T-helper 17 cell (primary cell): Measurements from ENCODE around the gene CSF1. TPM values are rescaled to one million over a fixed set of nuclear protein-coding genes. Genes with fewer than 3 reads are reported as not detected.

Experiments used
- ATAC-seq: fragments of 150-1000 bp; cut with Tn5 transposase; 2 replicates; pipeline ENCODE4 v1.10.0; 2021; ENCODE audit warnings: mild to moderate bottlenecking, moderate library complexity
- DNase-seq, 3 donors: peaks; one replicate each; pipeline versions ENCODE4 v3.0.0 to v3.0.0-alpha.2; 2020 to 2021
- H3K9me3 ChIP-seq: one replicate; pipeline ENCODE4 v1.7.0; 2013; ENCODE audit warnings: low read length, mild to moderate bottlenecking; ENCODE audit not compliant: control insufficient read depth, poor library complexity, severe bottlenecking
- H3K27ac Mint-ChIP-seq: one replicate; pipeline ENCODE4 v1.8.0; 2022; ENCODE audit warnings: mild to moderate bottlenecking, moderate library complexity, mixed read lengths
- H3K27me3 Mint-ChIP-seq: one replicate; pipeline ENCODE4 v1.8.0; 2022; ENCODE audit warnings: mixed read lengths
- H3K36me3 Mint-ChIP-seq: one replicate; pipeline ENCODE4 v1.8.0; 2022; ENCODE audit warnings: low read depth, mixed read lengths
- H3K4me1 Mint-ChIP-seq: one replicate; pipeline ENCODE4 v1.8.0; 2022; ENCODE audit warnings: mild to moderate bottlenecking, mixed read lengths
- H3K4me3 Mint-ChIP-seq: one replicate; pipeline ENCODE4 v1.8.0; 2022; ENCODE audit warnings: mild to moderate bottlenecking, moderate library complexity, mixed read lengths
- total RNA-seq, 4 donors: library from RNA in 2 of 4; stranded (reverse) in 2 of 4; gene quantifications; one replicate each; pipeline ENCODE4 v1.2.3 and lab custom pipeline; 2022 to 2026

CSF1 gene
- total RNA-seq, 2 donors from 2014 or later: 15.4 to 20.3 TPM

DNA sequence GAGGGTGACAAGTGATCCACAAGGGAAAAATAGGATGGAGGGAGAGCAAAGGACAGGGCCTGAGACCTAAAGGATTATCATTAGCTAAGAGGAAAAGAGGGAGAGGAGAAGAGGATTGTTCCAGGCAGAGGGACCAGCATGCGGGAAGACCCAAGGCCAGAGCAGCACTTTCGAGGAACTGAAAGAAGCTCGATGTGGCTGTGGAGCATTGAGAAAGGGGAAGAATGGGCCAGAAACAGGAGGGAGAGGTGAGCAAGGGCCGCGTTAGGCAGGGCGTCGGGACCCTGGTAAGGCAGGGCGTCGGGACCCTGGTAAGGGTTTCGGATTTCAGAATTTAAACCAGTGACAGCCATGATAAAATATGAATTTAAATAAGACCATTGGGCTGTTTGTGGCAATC, 22.8 kb upstream of the CSF1 start:
- DNase-seq (no peak), ATAC-seq (no peak)
- H3K4me3 Mint-ChIP-seq: no peak overlapping the region
- H3K4me1 Mint-ChIP-seq: peaks cover 28% of the 10 kb centered on the region
- no peak overlapping the region for H3K27ac Mint-ChIP-seq
- peaks cover 17% of the 10 kb centered on the region for H3K27me3 Mint-ChIP-seq
- H3K9me3 ChIP-seq: no peaks in the 10 kb centered on the region
- peaks cover 2% of the 10 kb centered on the region for H3K36me3 Mint-ChIP-seq

DNA sequence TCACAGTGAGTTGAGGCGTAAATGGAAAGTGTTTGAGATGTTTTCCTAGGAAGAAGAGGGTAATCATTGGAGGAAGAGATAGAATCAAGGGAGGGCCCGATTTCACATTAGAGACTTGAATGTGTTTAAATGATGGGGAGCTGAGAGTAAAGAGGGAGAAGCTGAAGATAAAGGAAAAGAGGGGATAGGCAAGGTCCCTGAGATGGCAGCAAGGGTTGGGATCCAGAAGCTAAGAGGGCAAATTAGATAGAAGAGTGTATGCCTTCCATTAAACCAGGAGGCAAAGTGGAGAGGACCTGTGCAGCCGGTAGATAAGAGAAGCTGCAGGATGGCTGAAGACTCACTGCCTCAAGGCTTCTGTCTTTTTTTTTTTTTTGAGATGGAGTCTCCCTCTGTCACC, 21.6 kb upstream of the CSF1 start:
- Mint-ChIP-seq H3K4me3 (no peak overlapping the region), H3K36me3 (peaks cover 2% of the 10 kb centered on the region), H3K27ac (no peak overlapping the region), H3K27me3 (peaks cover 17% of the 10 kb centered on the region), H3K4me1 (peaks cover 22% of the 10 kb centered on the region)
- H3K9me3 ChIP-seq: no peaks in the 10 kb centered on the region
- ATAC-seq: no peak
- no peak for DNase-seq

DNA sequence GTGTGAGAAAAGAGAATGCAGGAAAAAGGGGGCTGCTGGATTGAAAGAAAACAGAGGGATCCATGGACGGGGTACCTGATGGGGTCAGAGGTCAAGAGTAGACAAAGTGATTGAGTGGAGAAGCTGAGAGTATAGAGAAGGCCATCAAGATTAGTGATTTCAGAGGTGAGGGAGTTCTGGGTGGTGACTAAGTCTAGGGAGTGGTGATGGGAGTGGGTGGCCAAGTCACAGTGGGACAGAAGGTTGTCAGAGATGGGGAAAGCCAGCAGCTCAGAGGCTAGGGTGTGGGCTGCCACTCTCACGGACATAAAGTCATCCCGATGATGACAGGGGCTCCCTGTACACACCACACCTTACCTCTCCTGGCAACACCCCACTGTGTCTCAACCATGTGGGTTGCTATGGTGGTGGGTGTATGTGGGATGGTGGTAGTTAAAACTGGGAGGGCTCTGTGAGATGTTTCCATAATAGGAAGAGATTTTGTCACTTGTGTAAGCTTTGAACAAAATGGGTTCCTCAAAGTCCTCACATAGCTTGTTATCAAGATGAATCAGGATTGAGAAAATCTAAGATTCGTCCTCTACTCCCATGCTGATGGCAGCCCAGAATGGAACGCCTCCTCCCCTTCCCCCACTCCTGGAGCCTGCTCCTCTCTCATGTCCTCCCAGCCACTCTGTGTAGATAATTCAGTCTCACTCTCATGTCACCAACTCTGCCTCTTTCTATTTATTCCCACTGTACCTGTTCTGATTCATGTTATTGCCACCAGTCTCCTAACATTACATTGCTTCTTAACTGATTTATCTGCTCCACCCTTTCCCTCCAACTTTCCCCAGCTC, 20.3 kb upstream of the CSF1 start:
- DNase-seq (no peak), ATAC-seq (no peak)
- H3K9me3 ChIP-seq: no peaks in the 10 kb centered on the region
- peaks cover 22% of the 10 kb centered on the region for H3K4me1 Mint-ChIP-seq
- peak overlapping the region; percentile 39 for H3K4me3 Mint-ChIP-seq
- H3K27me3 Mint-ChIP-seq: peaks cover 13% of the 10 kb centered on the region
- peaks cover 2% of the 10 kb centered on the region for H3K36me3 Mint-ChIP-seq
- no peak overlapping the region for H3K27ac Mint-ChIP-seq

DNA sequence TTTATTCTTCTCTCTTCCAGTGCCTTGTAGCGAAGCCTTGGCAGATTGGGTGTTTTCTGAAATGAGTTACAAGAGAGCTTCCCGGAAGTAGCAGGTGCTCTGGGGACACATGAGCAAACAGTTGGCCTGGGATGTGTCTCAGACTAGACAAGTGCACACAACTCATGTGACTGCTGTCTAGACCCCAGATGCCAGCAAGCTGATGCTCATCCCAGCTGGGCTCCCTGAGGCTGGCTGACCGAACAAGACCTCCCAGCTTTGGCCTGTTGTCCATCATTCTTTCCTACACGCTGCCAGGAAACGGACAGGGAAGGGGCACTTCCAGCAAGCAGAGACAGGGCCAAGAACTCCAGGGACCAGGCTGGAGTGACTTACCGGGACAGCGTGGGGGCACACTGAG, 18.7 kb upstream of the CSF1 start:
- H3K4me1 Mint-ChIP-seq: peaks cover 20% of the 10 kb centered on the region
- H3K27ac Mint-ChIP-seq: no peak overlapping the region
- peaks cover 8% of the 10 kb centered on the region for H3K27me3 Mint-ChIP-seq
- ATAC-seq: no peak
- H3K9me3 ChIP-seq: no peaks in the 10 kb centered on the region
- no peak overlapping the region for H3K4me3 Mint-ChIP-seq
- H3K36me3 Mint-ChIP-seq: peaks cover 2% of the 10 kb centered on the region
- no peak for DNase-seq

DNA sequence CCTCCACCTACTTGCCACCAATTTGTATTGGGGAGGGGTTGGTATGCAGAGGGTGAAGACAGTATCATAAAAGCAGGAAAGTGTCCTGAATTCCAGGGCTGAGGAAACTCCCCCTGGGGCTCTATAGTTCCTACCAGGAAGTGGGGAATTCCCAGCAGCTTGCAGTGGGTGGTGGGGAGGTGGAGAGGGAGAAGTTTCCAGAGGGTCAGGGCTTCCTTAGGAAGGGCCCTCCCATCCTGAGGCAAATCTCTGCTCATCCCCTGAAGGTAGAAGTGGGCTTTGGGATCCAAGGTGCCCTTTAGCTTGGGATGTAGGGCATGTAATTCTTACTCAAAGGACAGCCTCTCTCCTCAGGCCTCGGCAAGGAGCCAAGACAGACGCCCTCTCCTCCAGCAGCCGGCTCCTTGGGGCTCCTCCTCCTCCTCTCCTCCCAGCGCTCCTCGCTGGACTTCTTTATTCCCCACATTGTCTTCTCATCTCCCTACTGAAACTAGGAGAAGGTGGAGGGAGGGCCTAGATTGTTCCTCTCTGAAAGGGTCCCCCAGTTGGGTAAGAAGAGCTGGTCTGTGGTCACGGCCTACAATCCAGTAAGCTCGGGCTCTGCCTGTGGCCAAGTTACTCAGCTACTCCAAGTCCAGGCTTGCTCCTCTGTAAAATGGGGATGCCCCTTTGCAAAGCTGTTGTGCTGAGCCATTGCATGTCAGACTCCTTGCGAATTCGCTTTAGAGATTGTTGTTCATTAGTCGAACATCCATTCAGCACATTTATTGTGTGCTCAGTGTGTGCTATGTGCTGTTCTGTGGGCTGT, 17.9 kb upstream of the CSF1 start:
- Mint-ChIP-seq H3K4me3 (no peak overlapping the region), H3K36me3 (peaks cover 2% of the 10 kb centered on the region), H3K4me1 (peaks cover 20% of the 10 kb centered on the region), H3K27ac (no peak overlapping the region), H3K27me3 (peaks cover 8% of the 10 kb centered on the region)
- ATAC-seq (no peak), DNase-seq (no peak)
- no peaks in the 10 kb centered on the region for H3K9me3 ChIP-seq

DNA sequence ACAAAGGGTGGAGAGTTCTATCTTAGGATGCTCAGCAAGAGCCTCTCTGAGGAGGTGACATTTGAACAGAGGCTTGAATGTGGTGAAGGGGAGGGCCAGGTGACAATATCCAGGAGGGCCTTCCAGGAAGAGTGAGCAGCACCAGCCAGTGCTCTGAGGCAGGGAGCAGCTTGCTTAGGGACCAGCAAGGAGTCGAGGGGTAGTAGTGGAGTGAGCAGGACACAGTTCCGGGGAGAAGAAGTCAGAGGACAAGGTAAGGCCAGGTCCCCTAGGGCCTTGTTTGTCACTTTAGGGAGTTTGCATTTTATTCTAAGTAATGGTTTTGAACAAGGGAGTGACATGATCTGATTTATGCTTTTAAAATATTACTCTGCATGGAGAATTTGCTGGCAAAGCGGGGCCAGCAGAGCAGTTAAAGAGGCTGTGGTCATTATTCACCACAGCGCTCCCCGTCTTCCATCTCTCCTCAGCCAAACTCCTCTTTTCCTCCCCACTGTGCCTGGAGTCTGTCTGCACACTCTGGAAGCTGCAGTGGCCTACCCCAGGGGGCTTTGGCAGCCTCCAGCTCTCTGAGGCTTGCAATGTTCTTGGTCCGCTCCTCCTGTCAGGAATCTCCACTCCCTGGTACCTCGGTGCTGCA, 17.0 kb upstream of the CSF1 start:
- H3K4me3 Mint-ChIP-seq: no peak overlapping the region
- H3K27ac Mint-ChIP-seq: no peak overlapping the region
- ATAC-seq (no peak), DNase-seq (no peak)
- no peaks in the 10 kb centered on the region for H3K9me3 ChIP-seq
- H3K4me1 Mint-ChIP-seq: peaks cover 18% of the 10 kb centered on the region
- H3K27me3 Mint-ChIP-seq: peaks cover 8% of the 10 kb centered on the region
- H3K36me3 Mint-ChIP-seq: peaks cover 2% of the 10 kb centered on the region

DNA sequence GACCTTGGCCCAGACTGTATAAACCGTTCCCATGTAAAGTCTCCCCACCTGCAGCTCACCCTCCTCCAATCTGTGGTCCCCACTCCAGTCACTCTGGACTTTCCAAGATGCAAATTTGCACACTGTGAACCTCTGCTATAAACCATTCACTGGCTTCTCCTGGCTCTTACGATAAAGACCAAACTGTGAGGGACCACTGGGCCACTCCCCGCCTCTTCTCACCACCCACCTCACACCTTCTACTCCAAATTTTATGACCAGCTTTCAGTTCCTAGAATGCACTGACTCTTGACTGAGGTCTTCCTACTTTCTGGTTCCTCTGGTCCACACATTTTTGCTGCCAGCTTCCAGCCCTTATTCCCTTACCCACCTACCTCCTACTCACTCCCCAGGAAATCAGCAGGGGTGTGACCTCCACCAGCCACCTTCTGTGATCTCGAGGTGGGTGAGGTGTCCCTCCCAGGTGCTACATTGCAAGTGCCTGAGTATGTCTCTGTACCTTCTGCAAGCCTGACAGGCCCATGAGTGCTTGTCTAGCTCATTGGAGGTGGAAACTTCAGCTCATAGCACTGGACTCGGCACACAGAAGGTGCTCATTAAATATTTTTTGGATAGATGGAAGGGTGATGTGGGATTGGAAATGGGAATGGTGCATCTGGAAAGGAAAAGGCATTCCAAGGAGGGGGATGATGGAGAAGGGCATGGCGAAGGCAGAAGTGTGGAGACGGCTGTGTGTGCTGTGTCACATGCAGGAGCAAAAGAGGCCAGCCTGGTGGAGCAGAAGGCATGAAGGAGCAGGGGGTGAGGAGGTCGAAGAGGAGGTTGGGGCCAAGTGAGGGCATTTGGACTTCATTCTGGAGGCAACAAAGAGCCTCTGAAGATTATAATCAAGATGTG, 15.6 kb upstream of the CSF1 start:
- DNase-seq: no peak
- no peaks in the 10 kb centered on the region for H3K9me3 ChIP-seq
- Mint-ChIP-seq H3K36me3 (peaks cover 2% of the 10 kb centered on the region), H3K4me1 (peaks cover 12% of the 10 kb centered on the region), H3K27ac (no peak overlapping the region), H3K27me3 (peaks cover 8% of the 10 kb centered on the region), H3K4me3 (no peak overlapping the region)
- no peak for ATAC-seq

DNA sequence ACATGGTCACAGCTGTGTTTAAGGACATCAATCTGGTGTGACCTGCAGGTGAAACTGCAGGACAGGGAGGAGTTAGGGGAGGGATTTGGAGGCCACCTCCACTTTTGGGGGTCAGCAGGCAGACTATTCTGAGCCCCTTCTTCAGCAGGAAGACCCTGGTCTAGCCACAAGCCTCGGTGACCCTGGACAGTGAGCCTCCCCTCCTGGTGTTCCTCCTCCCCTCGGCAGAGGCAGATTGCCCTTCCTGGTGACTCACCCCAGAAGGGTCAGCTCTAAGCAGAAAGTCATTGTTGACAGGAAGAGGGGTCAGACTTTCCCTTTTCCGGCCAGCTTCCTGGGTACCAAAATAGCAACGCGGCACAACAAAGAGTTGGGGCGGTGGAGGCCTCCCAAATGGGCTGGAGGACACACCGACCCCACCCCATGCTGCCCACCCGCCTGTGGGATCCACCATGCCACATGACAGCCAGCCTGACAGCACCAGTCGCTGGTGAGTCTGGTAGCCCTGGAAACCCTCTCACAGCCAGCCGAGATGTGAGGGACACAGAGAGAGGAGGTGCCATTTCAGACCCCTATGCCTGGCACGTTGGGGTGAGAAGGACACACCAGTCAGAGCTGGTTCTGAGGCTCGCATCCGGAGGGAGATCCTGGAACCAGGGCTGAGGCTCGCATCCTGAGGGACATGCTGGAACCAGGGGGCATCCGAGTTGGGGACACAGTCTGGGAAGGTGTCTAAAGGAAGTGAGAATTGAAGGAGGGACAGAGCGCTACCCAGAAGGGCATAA, 14.7 kb upstream of the CSF1 start:
- DNase-seq: no peak
- peaks cover 4% of the 10 kb centered on the region for H3K27me3 Mint-ChIP-seq
- no peaks in the 10 kb centered on the region for H3K9me3 ChIP-seq
- H3K27ac Mint-ChIP-seq: no peak overlapping the region
- no peak overlapping the region for H3K4me3 Mint-ChIP-seq
- H3K36me3 Mint-ChIP-seq: peaks cover 2% of the 10 kb centered on the region
- H3K4me1 Mint-ChIP-seq: peaks cover 5% of the 10 kb centered on the region
- peak; percentile 41 for ATAC-seq

DNA sequence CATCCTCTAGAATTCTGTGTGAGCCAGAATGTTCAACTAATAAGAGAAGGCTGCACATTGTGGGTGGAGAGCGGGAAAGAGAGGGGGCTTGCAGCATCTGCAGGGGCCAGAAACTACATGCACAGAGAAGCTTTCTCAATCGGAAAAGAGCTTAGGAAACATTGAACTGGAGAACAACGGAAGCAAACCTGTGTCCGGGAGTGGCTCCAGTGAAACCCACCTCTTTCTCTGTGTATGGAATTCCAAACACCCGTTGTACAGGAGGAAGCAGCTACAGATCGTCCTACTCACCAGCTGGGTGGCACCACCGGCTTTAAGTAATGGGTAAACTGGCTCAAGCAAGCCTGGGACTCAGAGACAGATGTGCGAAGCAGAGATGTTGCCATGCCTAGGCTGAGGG, 14.0 kb upstream of the CSF1 start:
- no peak overlapping the region for H3K4me3 Mint-ChIP-seq
- ATAC-seq (no peak), DNase-seq (no peak)
- H3K27ac Mint-ChIP-seq: peak overlapping the region; percentile 41
- no peaks in the 10 kb centered on the region for H3K36me3 Mint-ChIP-seq
- H3K9me3 ChIP-seq: no peaks in the 10 kb centered on the region
- no peaks in the 10 kb centered on the region for H3K27me3 Mint-ChIP-seq
- peaks cover 4% of the 10 kb centered on the region for H3K4me1 Mint-ChIP-seq

DNA sequence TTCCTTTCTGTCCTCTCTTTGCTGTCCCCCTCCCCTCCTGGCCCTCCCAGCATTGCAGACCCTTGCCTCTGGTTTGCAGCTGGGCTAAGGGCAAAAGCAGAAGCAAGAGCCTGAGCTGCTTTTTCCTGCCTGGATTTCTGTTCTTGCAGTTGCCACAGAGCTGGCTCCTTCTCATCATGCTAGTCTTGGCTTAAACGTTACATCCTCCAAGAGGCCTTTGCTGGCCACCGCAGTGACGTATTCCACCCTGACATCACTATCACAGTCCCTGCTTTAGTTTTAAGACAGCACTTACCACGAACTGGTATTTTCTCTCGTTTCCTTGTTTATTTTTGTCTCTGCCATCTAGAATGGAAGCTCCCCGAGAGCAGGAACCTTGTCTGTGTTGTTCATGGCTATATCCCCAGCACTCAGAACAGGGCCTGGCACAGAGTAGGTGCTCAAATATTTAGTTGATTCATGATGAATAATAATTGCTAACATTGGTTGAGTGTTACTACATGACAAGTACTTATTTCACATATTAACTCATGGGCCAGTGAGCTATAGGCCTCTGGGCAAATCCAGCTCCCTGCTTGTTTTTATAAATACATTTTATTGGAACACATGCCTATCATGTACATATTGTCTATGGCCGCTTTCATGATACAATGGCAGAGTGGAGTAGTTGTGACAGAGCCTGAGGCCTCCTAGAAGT, 13.2 kb upstream of the CSF1 start:
- Mint-ChIP-seq H3K4me1 (peaks cover 5% of the 10 kb centered on the region), H3K36me3 (no peaks in the 10 kb centered on the region), H3K27ac (no peak overlapping the region), H3K27me3 (no peaks in the 10 kb centered on the region), H3K4me3 (no peak overlapping the region)
- H3K9me3 ChIP-seq: no peaks in the 10 kb centered on the region
- ATAC-seq: no peak
- DNase-seq: no peak

DNA sequence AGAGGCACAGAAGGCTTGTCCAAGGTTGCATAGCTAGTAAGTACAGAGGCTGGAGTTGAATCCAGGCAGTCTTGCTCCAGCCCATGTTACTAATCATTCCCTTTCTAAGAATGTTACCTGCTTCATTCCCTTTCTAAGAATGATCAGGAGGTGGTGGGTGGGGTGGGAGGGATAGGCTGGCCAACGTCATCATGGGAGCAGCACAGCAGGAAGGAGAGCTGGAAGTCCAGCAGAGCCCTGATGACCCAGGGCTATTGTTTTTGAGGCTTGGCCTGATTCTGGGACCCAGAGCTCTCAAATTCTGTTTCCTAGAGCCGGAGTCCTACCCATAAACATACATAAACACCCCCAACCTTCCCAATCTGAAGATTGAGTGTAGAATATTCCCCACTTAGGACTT, 11.8 kb upstream of the CSF1 start:
- Mint-ChIP-seq H3K27ac (no peak overlapping the region), H3K27me3 (no peaks in the 10 kb centered on the region), H3K4me1 (peaks cover 9% of the 10 kb centered on the region), H3K4me3 (no peak overlapping the region), H3K36me3 (no peaks in the 10 kb centered on the region)
- no peak for DNase-seq
- no peak for ATAC-seq
- no peaks in the 10 kb centered on the region for H3K9me3 ChIP-seq

DNA sequence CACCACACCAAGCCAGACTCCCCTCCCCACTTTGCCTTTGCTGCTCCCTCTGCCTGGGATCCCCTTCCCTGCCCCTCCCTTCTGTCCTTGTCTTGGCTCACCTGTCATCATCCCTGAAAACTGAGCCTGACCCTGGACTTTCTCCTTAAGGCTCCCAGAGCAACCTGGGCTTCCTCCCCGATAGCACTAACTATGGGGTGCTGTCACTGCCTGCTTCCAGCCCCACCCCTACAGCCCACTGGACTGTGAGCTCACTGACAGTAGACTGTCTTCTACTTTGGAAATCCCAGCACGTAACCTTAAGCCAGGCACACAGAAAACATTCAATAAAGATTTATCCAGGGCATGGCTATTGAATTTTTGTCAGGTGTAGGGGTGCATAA, 9.5 kb upstream of the CSF1 start:
- H3K36me3 Mint-ChIP-seq: no peaks in the 10 kb centered on the region
- DNase-seq (no peak), ATAC-seq (no peak)
- no peak overlapping the region for H3K27ac Mint-ChIP-seq
- no peaks in the 10 kb centered on the region for H3K27me3 Mint-ChIP-seq
- H3K9me3 ChIP-seq: no peaks in the 10 kb centered on the region
- H3K4me1 Mint-ChIP-seq: peaks cover 14% of the 10 kb centered on the region
- no peak overlapping the region for H3K4me3 Mint-ChIP-seq
